ENCODE data around the gene STYK1.
A peak's percentile ranks its signal among the peaks of the same experiment; 100 is the strongest.
"Not testable (repeated sequence)": the region's sequence is repeated elsewhere in the genome, so short reads cannot be mapped to it uniquely, and the experiment has no call there.

The STYK1 gene

GRCh38 chr12:10614056-10614370 lies 59.8 kb downstream of the STYK1 start:
- peak overlapping the region; percentile 69 for H3K4me3 ChIP-seq (ENCODE audit: low read depth, low read length)
- TF ChIP-seq, protein P1, sequence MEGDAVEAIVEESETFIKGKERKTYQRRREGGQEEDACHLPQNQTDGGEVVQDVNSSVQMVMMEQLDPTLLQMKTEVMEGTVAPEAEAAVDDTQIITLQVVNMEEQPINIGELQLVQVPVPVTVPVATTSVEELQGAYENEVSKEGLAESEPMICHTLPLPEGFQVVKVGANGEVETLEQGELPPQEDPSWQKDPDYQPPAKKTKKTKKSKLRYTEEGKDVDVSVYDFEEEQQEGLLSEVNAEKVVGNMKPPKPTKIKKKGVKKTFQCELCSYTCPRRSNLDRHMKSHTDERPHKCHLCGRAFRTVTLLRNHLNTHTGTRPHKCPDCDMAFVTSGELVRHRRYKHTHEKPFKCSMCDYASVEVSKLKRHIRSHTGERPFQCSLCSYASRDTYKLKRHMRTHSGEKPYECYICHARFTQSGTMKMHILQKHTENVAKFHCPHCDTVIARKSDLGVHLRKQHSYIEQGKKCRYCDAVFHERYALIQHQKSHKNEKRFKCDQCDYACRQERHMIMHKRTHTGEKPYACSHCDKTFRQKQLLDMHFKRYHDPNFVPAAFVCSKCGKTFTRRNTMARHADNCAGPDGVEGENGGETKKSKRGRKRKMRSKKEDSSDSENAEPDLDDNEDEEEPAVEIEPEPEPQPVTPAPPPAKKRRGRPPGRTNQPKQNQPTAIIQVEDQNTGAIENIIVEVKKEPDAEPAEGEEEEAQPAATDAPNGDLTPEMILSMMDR (IDR thresholded peaks at IDR 0.05; ENCODE audit: low read depth, low read length, missing control alignments), result no peak
- DNase-seq (ENCODE audit: low read depth), result no peak

DNA sequence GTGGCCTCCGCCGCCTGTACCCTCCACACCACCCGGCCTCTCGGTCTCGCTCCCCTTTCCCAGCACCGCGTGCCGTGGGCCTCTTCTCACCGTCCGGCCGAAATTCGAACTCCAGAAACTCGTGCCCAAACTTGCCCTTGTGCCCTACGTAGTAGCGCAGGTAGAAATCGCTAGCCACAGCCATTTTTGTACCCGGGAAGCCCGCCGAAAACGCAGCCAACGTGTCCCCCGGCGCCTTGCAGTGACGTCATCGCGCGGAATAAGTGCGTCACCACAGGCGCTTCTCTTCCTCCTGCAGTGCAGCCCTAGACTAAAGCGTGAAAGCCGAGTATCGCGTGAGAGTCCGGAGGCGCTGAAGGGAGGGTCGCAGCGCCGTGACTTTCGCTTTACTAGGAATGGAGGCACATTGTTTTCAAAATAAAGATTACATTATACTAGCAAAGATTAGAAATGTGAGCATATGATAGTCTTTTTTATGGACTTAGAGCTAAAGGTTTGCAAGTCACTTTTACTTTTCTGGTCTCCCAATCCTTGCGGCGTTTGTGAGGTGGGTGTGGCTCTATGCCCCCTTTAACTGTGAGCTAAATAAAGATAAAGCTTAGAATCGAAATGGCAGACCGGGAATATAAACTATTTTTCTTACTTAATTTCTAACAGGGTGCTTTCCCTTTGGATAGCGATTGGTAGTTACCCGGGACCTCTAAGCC lies 60.4 kb downstream of the STYK1 start, which contains the start of gene MAGOHB:
Gene MAGOHB (minus strand): TSS at position 261 of the 707 bp plus-strand sequence. CDS start 77 bp downstream, at position 184.
- peak; percentile 87 for DNase-seq (ENCODE audit: low read depth)
- H3K4me3 ChIP-seq (ENCODE audit: low read depth, low read length), result peak within 1 kb of the TSS; percentile 69
- TF ChIP-seq, protein P1 (IDR thresholded peaks at IDR 0.05; ENCODE audit: low read depth, low read length, missing control alignments), result no peak

DNA sequence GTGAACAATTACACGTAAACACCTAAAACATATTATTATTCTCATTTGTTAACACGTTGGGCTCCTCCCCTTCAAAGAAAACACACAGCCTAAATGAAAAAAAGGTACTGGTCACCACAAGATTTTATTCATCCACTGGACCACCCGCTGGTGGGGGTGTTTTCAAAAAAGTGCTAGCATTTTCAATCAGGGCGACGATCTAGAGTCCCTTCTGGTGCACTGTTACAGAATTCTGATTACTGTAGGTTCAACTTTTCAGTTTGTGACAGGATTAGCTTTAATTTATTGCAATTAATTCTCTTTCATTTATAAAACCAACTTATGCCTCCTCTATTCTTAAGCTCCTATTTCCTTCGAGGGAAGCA lies 60.9 kb downstream of the STYK1 start:
- DNase-seq (ENCODE audit: low read depth), result no peak
- TF ChIP-seq, protein P1 (IDR thresholded peaks at IDR 0.05; ENCODE audit: low read depth, low read length, missing control alignments), result no peak
- peak overlapping the region; percentile 69 for H3K4me3 ChIP-seq (ENCODE audit: low read depth, low read length)

DNA sequence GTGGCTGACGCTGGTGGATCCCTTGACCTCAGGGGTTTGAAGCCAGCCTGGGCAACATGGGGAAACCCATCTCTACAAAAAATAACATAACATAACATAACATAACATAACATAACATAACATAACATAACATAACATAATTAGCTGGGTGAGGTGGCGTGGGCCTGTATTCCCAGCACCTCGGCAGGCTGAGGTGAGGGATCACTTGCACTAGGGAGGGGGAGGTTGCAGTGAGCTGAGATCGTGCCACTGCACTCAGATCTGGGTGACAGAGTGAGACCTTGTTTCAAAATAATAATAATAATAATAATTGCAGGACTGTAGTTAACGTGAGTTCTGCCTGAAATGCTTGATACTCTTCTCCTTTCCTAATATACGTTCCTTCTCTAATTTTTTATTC lies 61.7 kb downstream of the STYK1 start:
- TF ChIP-seq, protein P1 (IDR thresholded peaks at IDR 0.05; ENCODE audit: low read depth, low read length, missing control alignments), result no peak
- no peak for DNase-seq (ENCODE audit: low read depth)
- peak overlapping the region; percentile 69 for H3K4me3 ChIP-seq (ENCODE audit: low read depth, low read length)

DNA sequence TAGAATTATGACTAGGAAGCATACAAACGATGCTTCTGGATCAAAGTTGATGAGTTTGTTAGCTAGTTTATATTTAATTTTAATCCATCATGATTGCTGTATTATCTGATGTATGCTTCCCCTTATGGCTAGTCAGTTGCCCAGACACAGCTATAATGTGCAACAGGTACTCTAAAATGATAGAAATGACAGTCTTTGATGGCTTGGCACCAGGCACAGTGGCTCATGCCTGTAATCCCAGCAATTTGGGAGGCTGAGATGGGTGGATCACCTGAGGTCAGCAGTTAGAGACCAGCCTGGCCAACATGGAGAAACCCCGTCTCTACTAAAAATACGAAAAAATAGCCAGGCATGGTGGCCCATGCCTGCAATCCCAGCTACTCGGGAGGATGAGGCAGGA lies 62.6 kb downstream of the STYK1 start:
- DNase-seq (ENCODE audit: low read depth); H3K4me3 ChIP-seq (ENCODE audit: low read depth, low read length): not testable (repeated sequence)

GRCh38 chr12:10610188-10610587 lies 63.7 kb downstream of the STYK1 start:
- no peak overlapping the region for H3K4me3 ChIP-seq (ENCODE audit: low read depth, low read length)
- TF ChIP-seq, protein P1 (IDR thresholded peaks at IDR 0.05; ENCODE audit: low read depth, low read length, missing control alignments), result no peak

GRCh38 chr12:10607885-10608458 lies 65.9 kb downstream of the STYK1 start:
- TF ChIP-seq, protein P1 (IDR thresholded peaks at IDR 0.05; ENCODE audit: low read depth, low read length, missing control alignments), result no peak

More at GRCh38 chr12:10610188-10610587, 63.7 kb downstream of the STYK1 start:
- DNase-seq (ENCODE audit: low read depth), result no peak

More at GRCh38 chr12:10607885-10608458, 65.9 kb downstream of the STYK1 start:
- DNase-seq (ENCODE audit: low read depth), result no peak
- no peak overlapping the region for H3K4me3 ChIP-seq (ENCODE audit: low read depth, low read length)

Measured in GM12864 (cell line).